Anterior cingulate cortex (tissue), 58 donors: ENCODE measurements around the gene ZDHHC7.

ENCODE experiments used
- DNase-seq, 58 donors: peaks; one replicate each; lab custom pipeline; 2025; lab: John Stamatoyannopoulos, UW

The ZDHHC7 gene

GRCh38 chr16:84973776-84974523 lies 37.4 kb downstream of the ZDHHC7 start:
- DNase-seq = peak in 1 of 58 donors; percentile 23

GRCh38 chr16:84973236-84973635 lies 38.1 kb downstream of the ZDHHC7 start:
- no peak for DNase-seq

GRCh38 chr16:84970447-84971127 lies 40.7 kb downstream of the ZDHHC7 start:
- DNase-seq = peak in 54 of 58 donors; percentile 10 to 85 (median 56)

GRCh38 chr16:84967828-84968227 lies 43.5 kb downstream of the ZDHHC7 start:
- DNase-seq = no peak

GRCh38 chr16:84965428-84966415 lies 45.6 kb downstream of the ZDHHC7 start:
- no peak for DNase-seq

DNA sequence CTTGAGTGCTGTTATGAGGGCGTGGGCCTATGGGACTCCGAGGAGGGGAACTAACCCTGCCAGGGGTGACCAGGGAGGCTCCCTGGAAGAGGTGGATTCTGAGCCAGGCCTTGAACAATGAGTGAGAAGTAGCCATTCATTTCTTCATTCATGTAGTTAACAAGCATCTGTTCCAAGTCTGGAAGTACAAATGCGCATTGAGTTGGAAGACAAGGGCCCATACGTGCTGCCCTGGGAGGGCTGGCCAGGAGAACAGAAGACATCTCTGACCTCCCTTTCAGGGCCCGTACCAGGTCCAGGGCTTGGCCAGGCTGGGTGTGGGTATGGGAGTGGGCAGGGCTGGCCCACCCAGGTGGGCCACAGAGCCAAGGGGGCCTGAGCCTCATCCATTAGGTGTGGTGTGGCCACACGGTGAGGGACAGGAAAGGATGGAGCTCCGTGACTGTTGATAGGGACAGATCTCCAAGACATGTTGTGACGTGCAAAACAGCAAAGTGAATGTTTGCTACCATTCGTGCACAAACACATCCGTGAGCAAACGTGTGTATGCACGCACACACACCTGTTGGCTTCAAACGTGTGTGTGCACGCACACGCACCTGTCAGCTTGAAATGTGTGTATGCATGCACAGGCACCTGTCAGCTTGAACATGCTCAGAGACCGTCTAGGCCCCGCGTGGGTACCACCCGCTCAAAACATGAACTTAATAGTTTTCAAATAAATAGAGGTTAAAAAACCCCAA lies 46.8 kb downstream of the ZDHHC7 start:
- no peak for DNase-seq

DNA sequence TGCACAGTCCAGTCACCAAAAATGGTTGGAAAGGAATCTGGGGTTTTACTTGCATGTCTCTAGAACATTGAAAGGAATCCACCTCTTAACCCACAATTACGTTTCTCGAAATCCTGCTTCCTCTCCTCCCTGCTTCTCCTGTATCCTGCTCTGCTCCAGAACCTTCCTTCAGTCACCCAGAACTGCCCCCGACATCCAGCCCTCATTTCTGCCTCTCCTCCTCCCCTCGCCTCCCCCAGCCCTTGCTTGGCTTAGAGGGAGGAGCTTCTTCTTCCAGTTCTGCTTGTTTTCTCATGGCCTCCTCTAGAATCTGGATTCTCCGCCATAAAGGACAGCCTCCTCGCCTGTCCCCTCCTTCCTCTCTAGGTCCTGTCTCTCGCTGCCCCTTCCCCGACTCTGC lies 48.3 kb downstream of the ZDHHC7 start:
- no peak for DNase-seq

DNA sequence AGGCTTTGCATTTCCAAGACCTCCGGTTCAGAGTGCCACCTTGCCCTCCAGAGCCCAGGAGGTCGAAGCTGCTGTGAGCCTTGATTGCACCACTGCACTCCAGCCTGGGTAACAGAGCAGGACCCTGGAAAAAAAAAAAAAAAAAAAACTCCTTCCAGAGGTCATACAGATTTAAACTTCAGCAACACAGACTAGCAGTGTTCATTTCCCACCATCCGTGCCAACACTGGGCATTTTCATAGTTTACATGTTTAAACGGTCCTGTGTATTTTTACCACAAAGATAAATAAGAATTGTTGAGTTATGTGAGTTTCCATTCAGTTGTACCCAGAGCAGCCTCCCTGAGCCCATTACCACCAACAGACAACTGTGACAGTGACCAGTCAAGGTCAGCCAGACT lies 50.4 kb downstream of the ZDHHC7 start:
- no peak for DNase-seq

DNA sequence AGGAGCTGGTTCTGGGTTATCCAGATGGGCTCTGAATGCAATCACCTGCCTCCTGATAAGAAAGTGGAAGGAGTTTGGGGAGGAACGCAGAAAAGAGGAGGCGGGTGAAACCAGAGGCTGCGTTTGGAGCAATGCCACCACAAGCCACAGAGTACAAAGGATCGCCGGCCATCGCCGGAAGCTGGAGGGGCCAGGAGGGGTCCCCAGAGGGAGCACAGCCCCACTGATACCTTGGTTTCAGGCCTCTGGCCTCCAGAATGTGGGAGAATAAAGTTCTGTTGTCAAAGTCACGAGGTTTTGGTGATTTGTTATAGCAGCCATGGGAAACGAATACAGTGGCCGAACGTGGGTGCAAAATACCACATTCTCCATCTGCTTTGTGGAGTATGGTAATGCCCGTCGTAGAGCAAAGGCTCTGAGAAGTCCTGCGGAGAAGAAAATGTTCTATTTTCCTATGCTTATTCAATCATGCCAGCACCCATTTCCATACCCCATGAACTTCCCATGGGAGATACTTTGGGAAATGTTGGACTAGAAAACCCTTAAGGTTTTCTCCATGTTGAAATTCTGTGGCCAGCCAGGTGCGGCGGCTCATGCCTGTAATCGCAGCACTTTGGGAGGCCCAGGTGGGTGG lies 51.4 kb downstream of the ZDHHC7 start:
- DNase-seq = no peak

DNA sequence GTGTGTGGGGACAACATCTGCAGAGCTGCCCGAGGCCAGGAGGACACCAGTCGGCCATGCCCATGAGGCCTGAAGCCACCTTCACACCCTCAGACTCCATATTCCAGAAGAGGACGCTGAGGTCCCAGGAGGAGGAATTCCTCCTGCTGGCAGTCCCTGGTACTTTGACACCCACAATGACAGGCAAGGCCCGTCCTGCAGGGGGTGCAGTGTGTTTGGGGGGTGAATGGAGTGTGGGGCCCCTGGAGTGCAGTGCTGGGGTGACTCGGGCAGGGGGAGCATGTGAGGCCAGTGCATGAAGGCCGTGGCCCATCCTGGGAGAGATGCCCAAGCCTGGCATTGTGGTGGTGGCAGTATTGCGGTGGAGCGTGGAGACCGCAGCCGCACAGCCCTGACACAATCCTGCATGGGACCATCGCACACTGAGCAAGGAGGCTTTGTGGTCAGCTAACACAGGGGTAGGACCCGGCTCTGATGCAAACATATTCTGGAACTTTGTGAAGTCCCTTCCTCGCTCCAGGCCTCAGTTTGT lies 52.2 kb downstream of the ZDHHC7 start:
- DNase-seq = no peak

GRCh38 chr16:84957792-84958191 lies 53.5 kb downstream of the ZDHHC7 start:
- no peak for DNase-seq

DNA sequence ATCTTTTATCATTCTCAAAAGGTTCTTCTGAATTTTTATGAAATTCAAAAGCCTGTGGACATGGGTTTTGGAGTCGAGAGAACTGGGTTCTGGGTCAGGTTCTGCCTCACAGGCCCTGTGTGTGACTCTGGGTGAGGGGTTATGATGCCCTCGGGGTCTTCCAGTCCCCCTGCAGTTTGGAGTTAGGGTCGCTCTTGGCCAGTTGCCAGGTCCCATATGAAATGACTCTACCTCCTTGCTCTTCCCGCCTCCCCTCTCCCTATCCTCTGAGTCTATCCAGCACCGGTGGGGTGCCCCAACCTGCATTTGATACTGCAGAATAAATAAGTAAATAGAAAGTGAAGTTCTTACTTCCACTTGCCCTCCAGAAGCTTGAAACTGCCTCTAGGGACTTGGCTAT lies 54.1 kb downstream of the ZDHHC7 start:
- no peak for DNase-seq

GRCh38 chr16:84955427-84955826 lies 55.9 kb downstream of the ZDHHC7 start:
- no peak for DNase-seq

GRCh38 chr16:84953190-84953746 lies 58.1 kb downstream of the ZDHHC7 start:
- DNase-seq = no peak

GRCh38 chr16:84952335-84953189 lies 58.8 kb downstream of the ZDHHC7 start:
- peak in 54 of 58 donors; percentile 22 to 86 (median 54) for DNase-seq

- no peak for DNase-seq
These were observed 60.4 kb downstream of the ZDHHC7 start for GRCh38 chr16:84950906-84951305.

- no peak for DNase-seq
These were observed 61.4 kb downstream of the ZDHHC7 start for GRCh38 chr16:84949772-84950436.
